Ishikawa (cell line): ENCODE measurements around the gene LYPD3.

Experiments
- CREB1 ChIP-seq: IDR thresholded peaks from 2 replicates; pipeline ENCODE4 v1.6.1; 2012; ENCODE audit warnings: low read depth
- EP300 ChIP-seq: IDR thresholded peaks from 2 replicates; pipeline ENCODE4 v1.6.1; 2012; ENCODE audit warnings: borderline replicate concordance
- FOXM1 ChIP-seq: IDR thresholded peaks from 2 replicates; pipeline ENCODE4 v1.6.1; 2012; ENCODE audit warnings: low read depth, borderline replicate concordance
- RAD21 ChIP-seq: IDR thresholded peaks from 2 replicates; pipeline ENCODE4 v1.6.1; 2012; ENCODE audit warnings: low read depth
- TAF1 ChIP-seq: IDR thresholded peaks from 2 replicates; pipeline ENCODE4 v1.6.1; 2012; ENCODE audit warnings: low read depth, mild to moderate bottlenecking
- TEAD4 ChIP-seq: IDR thresholded peaks from 2 replicates; pipeline ENCODE4 v1.6.1; 2012
- YY1 ChIP-seq: IDR thresholded peaks from 2 replicates; pipeline ENCODE4 v1.6.1; 2012; ENCODE audit warnings: low read depth
- TF ChIP-seq, protein P1 (sequence below): IDR thresholded peaks from 2 replicates; pipeline ENCODE4 v1.6.1; 2012
- TF ChIP-seq, protein P2 (sequence below): IDR thresholded peaks from 2 replicates; pipeline ENCODE4 v1.6.1; 2012

DNA sequence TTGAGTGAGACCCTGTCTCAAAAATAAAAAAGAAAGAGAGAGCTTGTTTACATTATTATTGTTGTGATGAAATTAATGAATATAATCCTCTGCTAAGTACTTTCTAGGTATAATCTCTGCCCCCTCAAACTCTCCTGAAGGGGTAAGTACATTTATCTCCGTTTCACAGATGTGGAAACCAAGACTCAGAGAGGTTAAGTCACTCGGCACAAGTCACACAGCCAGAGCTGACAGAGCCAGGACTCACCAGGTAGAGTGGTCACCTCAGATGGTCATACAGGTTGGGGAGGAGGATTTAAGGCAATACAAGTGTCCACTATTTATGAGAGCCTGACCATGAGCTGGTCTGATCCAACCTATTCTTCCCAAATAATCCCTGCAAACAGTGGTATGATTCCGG lies 15.2 kb upstream of the LYPD3 start:
- no peak for TF ChIP-seq CREB1
- TF ChIP-seq, protein P1, sequence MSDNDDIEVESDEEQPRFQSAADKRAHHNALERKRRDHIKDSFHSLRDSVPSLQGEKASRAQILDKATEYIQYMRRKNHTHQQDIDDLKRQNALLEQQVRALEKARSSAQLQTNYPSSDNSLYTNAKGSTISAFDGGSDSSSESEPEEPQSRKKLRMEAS = no peak
- TF ChIP-seq, protein P2, sequence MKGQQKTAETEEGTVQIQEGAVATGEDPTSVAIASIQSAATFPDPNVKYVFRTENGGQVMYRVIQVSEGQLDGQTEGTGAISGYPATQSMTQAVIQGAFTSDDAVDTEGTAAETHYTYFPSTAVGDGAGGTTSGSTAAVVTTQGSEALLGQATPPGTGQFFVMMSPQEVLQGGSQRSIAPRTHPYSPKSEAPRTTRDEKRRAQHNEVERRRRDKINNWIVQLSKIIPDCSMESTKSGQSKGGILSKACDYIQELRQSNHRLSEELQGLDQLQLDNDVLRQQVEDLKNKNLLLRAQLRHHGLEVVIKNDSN = no peak
- TF ChIP-seq FOXM1 = no peak
- no peak for TF ChIP-seq YY1
- no peak for TF ChIP-seq EP300
- no peak for TF ChIP-seq TEAD4
- no peak for TF ChIP-seq TAF1
- TF ChIP-seq RAD21 = no peak
